CD14-positive monocyte (primary cell): ENCODE data around the gene NOL6. TPM values are rescaled to one million over a fixed set of nuclear protein-coding genes. Genes with fewer than 3 reads are reported as not detected.

ENCODE experiments used
- DNase-seq, 3 donors: peaks; one replicate each; pipeline ENCODE4 v3.0.0-alpha.2; 2011 to 2022
- H2AFZ ChIP-seq: 2 replicates; pipeline ENCODE4 v1.6.0; 2012; ENCODE audit warnings: mild to moderate bottlenecking, low read depth, low read length, inconsistent platforms; ENCODE audit not compliant: insufficient read depth, poor library complexity, severe bottlenecking
- H3K27ac ChIP-seq, 2 donors: 1 replicate in 1 of 2; 2 replicates in 1 of 2; pipeline ENCODE4 v1.5.1; 2012 to 2013; ENCODE audit warnings: low read length in 2 of 2, control low read depth in 1 of 2, inconsistent platforms in 1 of 2, low read depth in 1 of 2, mild to moderate bottlenecking in 1 of 2
- H3K27me3 ChIP-seq, 2 donors: one replicate each; pipeline versions ENCODE4 v1.6.0 to v1.6.1; 2011 to 2013; ENCODE audit warnings: low read length in 2 of 2; ENCODE audit not compliant: control insufficient read depth in 2 of 2, insufficient read depth in 2 of 2
- H3K36me3 ChIP-seq, 2 donors: replicated peaks in 1 of 2; 1 replicate in 1 of 2; 2 replicates in 1 of 2; pipeline versions ENCODE4 v1.5.1 to v1.6.1; 2012 to 2013; ENCODE audit warnings: low read length in 2 of 2, control low read depth in 1 of 2, inconsistent platforms in 1 of 2, mild to moderate bottlenecking in 1 of 2; ENCODE audit not compliant: insufficient read depth in 2 of 2, control insufficient read depth in 1 of 2
- H3K4me1 ChIP-seq, 2 donors: 1 replicate in 1 of 2; 2 replicates in 1 of 2; pipeline versions ENCODE4 v1.5.1 to v1.6.1; 2012 to 2013; ENCODE audit warnings: low read length in 2 of 2, control low read depth in 1 of 2, inconsistent platforms in 1 of 2, mild to moderate bottlenecking in 1 of 2, moderate library complexity in 1 of 2; ENCODE audit not compliant: insufficient read depth in 2 of 2, control insufficient read depth in 1 of 2
- H3K4me2 ChIP-seq: replicated peaks from 2 replicates; pipeline ENCODE3; 2012; ENCODE audit warnings: low read length, moderate library complexity, mild to moderate bottlenecking; ENCODE audit not compliant: poor library complexity, severe bottlenecking; ENCODE audit errors: extremely low read depth
- H3K4me3 ChIP-seq, 3 experiments: fragments of 200-600 bp in 1 of 3; sonication (generic) in 1 of 3; replicated peaks in 1 of 3; 1 replicate in 2 of 3; 2 replicates in 1 of 3; pipeline ENCODE4 v1.5.1; 2011 to 2013; ENCODE audit warnings: low read length in 3 of 3, mild to moderate bottlenecking in 3 of 3, control low read depth in 2 of 3, low read depth in 2 of 3, inconsistent platforms in 1 of 3, moderate library complexity in 1 of 3
- H3K79me2 ChIP-seq: 2 replicates; pipeline ENCODE4 v1.6.0; 2012; ENCODE audit warnings: mild to moderate bottlenecking, control low read depth, inconsistent platforms, low read length, moderate library complexity; ENCODE audit not compliant: insufficient read depth
- H3K9ac ChIP-seq: 2 replicates; pipeline ENCODE4 v1.6.0; 2017; ENCODE audit warnings: low read length, mild to moderate bottlenecking; ENCODE audit not compliant: insufficient read depth, poor library complexity, severe bottlenecking
- H3K9me3 ChIP-seq, 2 donors: replicated peaks in 1 of 2; 1 replicate in 1 of 2; 2 replicates in 1 of 2; pipeline versions ENCODE4 v1.5.1 to v1.6.1; 2012 to 2013; ENCODE audit warnings: low read length in 2 of 2, control low read depth in 1 of 2; ENCODE audit not compliant: control insufficient read depth in 1 of 2, insufficient read depth in 1 of 2
- H4K20me1 ChIP-seq: 2 replicates; pipeline ENCODE4 v1.6.0; 2012; ENCODE audit warnings: mild to moderate bottlenecking, low read length, control low read depth, moderate library complexity; ENCODE audit not compliant: insufficient read depth
- H3K27ac Mint-ChIP-seq, 7 donors: one replicate each; pipeline ENCODE4 v1.8.0; 2020; ENCODE audit warnings: mild to moderate bottlenecking in 7 of 7, mixed read lengths in 7 of 7, moderate library complexity in 6 of 7, inconsistent platforms in 2 of 7
- H3K27me3 Mint-ChIP-seq, 3 donors: one replicate each; pipeline ENCODE4 v1.8.0; 2021 to 2022; ENCODE audit warnings: low read depth in 3 of 3, mild to moderate bottlenecking in 3 of 3, mixed read lengths in 3 of 3, moderate library complexity in 3 of 3, inconsistent platforms in 1 of 3
- H3K36me3 Mint-ChIP-seq, 2 donors: one replicate each; pipeline ENCODE4 v1.8.0; 2020; ENCODE audit warnings: mixed read lengths in 2 of 2, inconsistent platforms in 1 of 2, mild to moderate bottlenecking in 1 of 2
- H3K4me1 Mint-ChIP-seq: one replicate; pipeline ENCODE4 v1.8.0; 2020; ENCODE audit warnings: mild to moderate bottlenecking, mixed read lengths
- H3K4me3 Mint-ChIP-seq, 2 donors: one replicate each; pipeline ENCODE4 v1.8.0; 2020; ENCODE audit warnings: mild to moderate bottlenecking in 2 of 2, mixed read lengths in 2 of 2, moderate library complexity in 1 of 2
- H3K9me3 Mint-ChIP-seq, 7 donors: one replicate each; pipeline ENCODE4 v1.8.0; 2020 to 2022; ENCODE audit warnings: mixed read lengths in 7 of 7, mild to moderate bottlenecking in 6 of 7, moderate library complexity in 6 of 7, inconsistent platforms in 2 of 7
- WGBS: methylation state at CpG from one replicate; pipeline ENCODE4 v1.1.5; 2013; ENCODE audit warnings: missing lambda C conversion rate; ENCODE audit not compliant: insufficient coverage; 5-methylcytosine and 5-hydroxymethylcytosine counted together
- intact Hi-C, 2 donors: fragments of 100-400 bp; cut with micrococcal nuclease; formaldehyde crosslinking; loops; one replicate each; pipeline versions ENCODE4 v1.15.0 to v1.15.1; 2023
- polyA plus RNA-seq, 3 donors: library from polyadenylated mRNA; depleted of rRNA in 1 of 3; unstranded in 2 of 3; stranded (reverse) in 1 of 3; fragments of 300-500 nt in 2 of 3; fragments of >200 nt in 1 of 3; fragmentation: Illumina TruSeq in 2 of 3; gene quantifications; 1 replicate in 2 of 3; 2 replicates in 1 of 3; pipeline ENCODE4 v1.2.3, GENCODE V29; 2012 to 2021
- TF ChIP-seq, protein P1 (sequence below): fragments of 200-600 bp; IDR thresholded peaks from one replicate; pipeline ENCODE4 v1.8.0; 2022; ENCODE audit warnings: antibody characterized with exemption, mild to moderate bottlenecking

NOL6 gene
- polyA plus RNA-seq, 3 donors, result 4.6 to 21.9 (median 10.1) TPM

- Mint-ChIP-seq H3K27me3 (no peaks in the 10 kb centered on the region), H3K4me1 (peaks cover 7% of the 10 kb centered on the region), H3K4me3 (no peak overlapping the region), H3K27ac (peak overlapping the region in 2 of 7 donors; percentile 4 to 26), H3K9me3 (peaks cover 0 to 2% (median 0%) of the 10 kb centered on the region in 7 donors), H3K36me3 (peaks cover 85 to 98% of the 10 kb centered on the region in 2 donors)
- no peak overlapping the region for H3K4me3 ChIP-seq
- 100% methylated on average over 1 of the region's 7 CpGs for WGBS
- no peak overlapping the region for H3K27ac ChIP-seq
- no peaks in the 10 kb centered on the region for H3K9me3 ChIP-seq
- no peaks in the 10 kb centered on the region for H4K20me1 ChIP-seq
- intact Hi-C loops, result no loop called here
- TF ChIP-seq, protein P1, sequence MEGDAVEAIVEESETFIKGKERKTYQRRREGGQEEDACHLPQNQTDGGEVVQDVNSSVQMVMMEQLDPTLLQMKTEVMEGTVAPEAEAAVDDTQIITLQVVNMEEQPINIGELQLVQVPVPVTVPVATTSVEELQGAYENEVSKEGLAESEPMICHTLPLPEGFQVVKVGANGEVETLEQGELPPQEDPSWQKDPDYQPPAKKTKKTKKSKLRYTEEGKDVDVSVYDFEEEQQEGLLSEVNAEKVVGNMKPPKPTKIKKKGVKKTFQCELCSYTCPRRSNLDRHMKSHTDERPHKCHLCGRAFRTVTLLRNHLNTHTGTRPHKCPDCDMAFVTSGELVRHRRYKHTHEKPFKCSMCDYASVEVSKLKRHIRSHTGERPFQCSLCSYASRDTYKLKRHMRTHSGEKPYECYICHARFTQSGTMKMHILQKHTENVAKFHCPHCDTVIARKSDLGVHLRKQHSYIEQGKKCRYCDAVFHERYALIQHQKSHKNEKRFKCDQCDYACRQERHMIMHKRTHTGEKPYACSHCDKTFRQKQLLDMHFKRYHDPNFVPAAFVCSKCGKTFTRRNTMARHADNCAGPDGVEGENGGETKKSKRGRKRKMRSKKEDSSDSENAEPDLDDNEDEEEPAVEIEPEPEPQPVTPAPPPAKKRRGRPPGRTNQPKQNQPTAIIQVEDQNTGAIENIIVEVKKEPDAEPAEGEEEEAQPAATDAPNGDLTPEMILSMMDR, result no peak
- H3K4me1 ChIP-seq, result peaks cover 3% of the 10 kb centered on the region in 2 donors
- no peaks in the 10 kb centered on the region for H3K27me3 ChIP-seq
- peaks cover 89 to 99% of the 10 kb centered on the region in 2 donors for H3K36me3 ChIP-seq
- no peak overlapping the region for H3K9ac ChIP-seq
- no peak for DNase-seq
- H3K79me2 ChIP-seq, result peaks cover 12% of the 10 kb centered on the region
- H2AFZ ChIP-seq, result no peak overlapping the region
- no peak overlapping the region for H3K4me2 ChIP-seq
These were observed 6.2 kb downstream of the NOL6 start for GRCh38 chr9:33467526-33467925.

GRCh38 chr9:33466565-33467495 is 6.9 kb downstream of the NOL6 start:
- no peaks in the 10 kb centered on the region for H3K27me3 Mint-ChIP-seq
- Histone ChIP-seq H3K4me1 (no peaks in the 10 kb centered on the region), H4K20me1 (no peaks in the 10 kb centered on the region), H3K27ac (no peak overlapping the region), H3K4me2 (no peak overlapping the region), H2AFZ (no peak overlapping the region), H3K27me3 (no peaks in the 10 kb centered on the region), H3K9me3 (no peaks in the 10 kb centered on the region), H3K79me2 (peaks cover 5% of the 10 kb centered on the region), H3K9ac (no peak overlapping the region), H3K36me3 (peaks cover 93 to 100% of the 10 kb centered on the region in 2 donors), H3K4me3 (no peak overlapping the region)
- no peak overlapping the region for H3K4me3 Mint-ChIP-seq
- peaks cover 88 to 100% of the 10 kb centered on the region in 2 donors for H3K36me3 Mint-ChIP-seq
- H3K27ac Mint-ChIP-seq, result peak overlapping the region in 1 of 7 donors; percentile 50
- WGBS, result 85% methylated on average over 13 of the region's 24 CpGs
- TF ChIP-seq, protein P1, result peak; percentile 96
- DNase-seq, result peak in 2 of 3 donors; percentile 32 to 36
- H3K4me1 Mint-ChIP-seq, result peaks cover 1% of the 10 kb centered on the region
- intact Hi-C loops, result no loop called here
- peaks cover 0 to 2% (median 0%) of the 10 kb centered on the region in 7 donors for H3K9me3 Mint-ChIP-seq
